ENCODE measurements around the gene ERLEC1.

DNA sequence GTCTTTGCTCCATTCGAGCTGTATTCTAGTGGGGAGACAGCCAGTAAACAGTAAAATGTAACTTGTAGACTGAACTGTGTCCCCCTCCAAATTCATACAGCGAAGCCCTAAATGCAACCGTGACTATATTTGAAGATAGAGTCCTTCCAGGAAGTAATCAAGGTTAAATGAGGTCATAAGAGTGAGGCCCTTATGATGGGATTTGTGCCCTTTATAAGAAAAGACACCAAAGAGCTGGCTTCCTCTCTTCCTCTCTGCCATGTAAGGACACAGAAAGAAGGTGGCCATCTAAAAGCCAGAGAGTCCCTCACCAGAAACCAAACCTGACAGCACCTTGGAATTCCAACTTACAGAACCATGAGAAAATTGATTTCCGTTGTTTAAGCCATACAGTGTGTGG is 41.5 kb downstream of the ERLEC1 start:
- TF ChIP-seq, protein P1, sequence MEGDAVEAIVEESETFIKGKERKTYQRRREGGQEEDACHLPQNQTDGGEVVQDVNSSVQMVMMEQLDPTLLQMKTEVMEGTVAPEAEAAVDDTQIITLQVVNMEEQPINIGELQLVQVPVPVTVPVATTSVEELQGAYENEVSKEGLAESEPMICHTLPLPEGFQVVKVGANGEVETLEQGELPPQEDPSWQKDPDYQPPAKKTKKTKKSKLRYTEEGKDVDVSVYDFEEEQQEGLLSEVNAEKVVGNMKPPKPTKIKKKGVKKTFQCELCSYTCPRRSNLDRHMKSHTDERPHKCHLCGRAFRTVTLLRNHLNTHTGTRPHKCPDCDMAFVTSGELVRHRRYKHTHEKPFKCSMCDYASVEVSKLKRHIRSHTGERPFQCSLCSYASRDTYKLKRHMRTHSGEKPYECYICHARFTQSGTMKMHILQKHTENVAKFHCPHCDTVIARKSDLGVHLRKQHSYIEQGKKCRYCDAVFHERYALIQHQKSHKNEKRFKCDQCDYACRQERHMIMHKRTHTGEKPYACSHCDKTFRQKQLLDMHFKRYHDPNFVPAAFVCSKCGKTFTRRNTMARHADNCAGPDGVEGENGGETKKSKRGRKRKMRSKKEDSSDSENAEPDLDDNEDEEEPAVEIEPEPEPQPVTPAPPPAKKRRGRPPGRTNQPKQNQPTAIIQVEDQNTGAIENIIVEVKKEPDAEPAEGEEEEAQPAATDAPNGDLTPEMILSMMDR (IDR thresholded peaks at IDR 0.05; ENCODE audit: low read depth, low read length) = no peak
- TF ChIP-seq POLR2A (IDR thresholded peaks at IDR 0.05; ENCODE audit: extremely low read depth, insufficient read length) = no peak
- TF ChIP-seq, protein P2, sequence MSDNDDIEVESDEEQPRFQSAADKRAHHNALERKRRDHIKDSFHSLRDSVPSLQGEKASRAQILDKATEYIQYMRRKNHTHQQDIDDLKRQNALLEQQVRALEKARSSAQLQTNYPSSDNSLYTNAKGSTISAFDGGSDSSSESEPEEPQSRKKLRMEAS (IDR thresholded peaks at IDR 0.05; ENCODE audit: low read depth, low read length) = no peak

Data from NB4 (cell line).